Stimulated activated CD8-positive, alpha-beta memory T cell treated with anti-CD3 and anti-CD28 coated beads, Interleukin-4, amount 100 ng/mL, for 1 hour (primary cell): ENCODE measurements around the gene ADRM1.

Experiments used
- DNase-seq, 2 donors: peaks; one replicate each; pipeline ENCODE4 v3.0.0-alpha.2; 2020; ENCODE audit warnings: low read depth in 2 of 2, low spot score in 1 of 2

The ADRM1 gene

DNA sequence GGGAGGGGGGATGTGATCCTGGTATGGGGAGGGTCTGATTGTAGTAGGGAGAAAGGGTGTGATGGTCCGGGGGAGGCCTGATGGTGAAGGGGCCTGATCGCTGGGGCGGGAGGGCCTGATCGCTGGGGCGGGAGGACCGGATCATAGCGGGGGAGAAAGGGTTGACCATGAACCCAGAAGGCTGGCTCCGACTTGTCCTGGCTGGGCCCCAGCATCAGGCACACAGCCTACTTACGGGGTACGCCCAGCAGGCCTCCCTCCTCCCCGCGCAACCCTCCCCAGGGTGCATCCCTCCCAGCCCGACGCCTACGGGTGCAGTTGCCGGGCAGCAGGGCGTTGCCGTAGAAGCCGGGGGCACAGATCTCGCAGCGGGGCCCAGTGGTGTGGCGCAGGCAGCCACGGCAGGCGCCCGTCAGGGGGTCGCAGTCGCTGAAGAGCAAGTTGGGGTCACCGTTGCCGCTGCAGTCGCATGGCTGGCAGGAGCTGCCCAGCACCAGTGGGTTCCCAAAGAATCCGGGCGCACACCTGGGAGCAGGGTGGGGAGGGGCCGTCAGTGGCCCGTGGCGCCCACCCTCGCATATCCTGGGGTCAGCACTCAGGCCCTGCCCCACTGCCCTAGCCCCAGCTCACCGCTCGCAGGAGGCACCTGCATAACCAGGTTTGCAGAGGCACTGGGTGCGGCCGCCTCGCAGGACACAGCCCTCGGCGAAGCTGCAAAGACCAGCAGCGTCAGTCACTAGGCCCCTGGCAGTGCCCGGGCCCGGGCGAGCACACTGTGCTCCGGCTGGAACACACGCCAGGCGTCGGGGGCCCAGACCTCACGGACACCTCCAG is 20.6 kb downstream of the ADRM1 start:
- DNase-seq: no peak

DNA sequence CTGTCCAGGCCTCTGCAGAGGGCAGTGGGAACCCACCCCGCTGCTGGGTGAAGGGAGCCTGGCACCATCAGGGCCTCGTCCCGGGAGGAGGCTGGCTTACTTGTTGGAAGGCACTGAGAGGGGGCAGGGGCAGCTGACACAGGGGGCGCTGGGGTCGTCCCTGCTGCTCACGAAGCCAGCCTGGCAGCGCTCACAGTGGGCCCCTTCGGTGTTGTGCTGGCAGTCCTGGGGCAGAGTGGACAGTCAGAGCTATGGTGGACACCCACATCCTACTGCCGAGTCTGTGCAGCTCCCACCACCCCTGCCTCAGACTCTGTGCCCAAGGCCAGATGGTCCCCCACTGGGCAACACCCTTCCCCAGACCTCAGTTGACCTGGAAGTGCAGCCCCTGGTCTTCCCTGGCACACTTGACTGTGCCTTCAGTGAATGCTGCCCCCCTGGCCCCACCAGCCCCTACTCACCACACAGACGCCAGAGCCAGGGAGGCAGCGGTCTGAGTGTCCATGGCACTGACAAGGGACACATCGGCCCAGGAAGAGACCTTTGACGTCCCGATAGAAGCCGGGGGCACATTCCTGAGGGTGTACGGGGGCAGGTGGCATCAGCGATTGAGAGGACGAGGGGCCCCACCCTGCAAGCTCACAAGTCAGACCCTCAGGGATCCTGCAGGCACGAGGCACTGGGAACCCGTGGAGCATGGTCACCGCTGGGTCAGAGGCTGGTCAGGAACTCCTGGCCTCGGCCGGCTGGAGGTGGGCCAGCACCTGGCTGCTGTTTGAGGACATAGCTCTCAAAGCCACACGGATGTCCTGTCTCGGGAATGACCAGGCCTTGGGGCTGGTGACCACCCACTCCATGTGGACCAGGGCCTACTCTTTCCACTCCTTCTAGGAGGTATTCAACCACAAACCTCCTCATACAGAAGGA is 21.4 kb downstream of the ADRM1 start:
- DNase-seq: no peak

DNA sequence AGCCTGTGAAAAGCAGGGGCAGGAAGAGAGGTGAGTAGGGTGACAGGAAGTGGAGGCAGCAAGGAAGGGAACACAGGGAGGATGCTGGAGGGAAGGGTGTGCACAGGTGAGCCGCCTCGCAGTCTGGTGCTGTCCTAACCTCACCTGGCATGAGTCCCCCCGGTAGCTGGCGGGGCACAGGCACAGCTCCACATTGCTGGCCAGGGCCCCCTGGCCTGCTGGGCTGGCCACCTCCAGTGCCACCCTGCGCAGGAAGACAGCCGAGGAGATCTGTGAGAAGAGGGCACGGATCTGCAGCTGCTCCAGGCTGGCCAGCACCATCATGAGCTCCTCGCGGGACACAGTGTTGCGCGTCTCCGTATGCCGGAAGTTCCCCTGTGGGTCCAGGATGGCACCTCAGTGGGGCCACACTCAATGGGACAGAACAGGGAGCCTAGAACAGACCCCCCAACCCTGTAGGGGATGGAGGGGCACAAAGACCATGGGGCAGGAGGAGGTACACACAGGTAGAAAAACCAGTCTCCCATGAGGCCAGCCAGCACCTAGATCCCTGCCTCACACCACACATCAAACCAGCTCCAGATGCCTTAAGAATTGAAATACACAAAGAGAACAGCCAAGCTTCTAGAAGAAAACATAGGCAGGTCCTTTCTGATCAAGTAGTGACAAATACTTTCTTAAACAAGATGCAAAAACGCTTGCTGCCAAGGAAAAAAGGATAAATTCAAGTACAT is 22.5 kb downstream of the ADRM1 start:
- DNase-seq: no peak

DNA sequence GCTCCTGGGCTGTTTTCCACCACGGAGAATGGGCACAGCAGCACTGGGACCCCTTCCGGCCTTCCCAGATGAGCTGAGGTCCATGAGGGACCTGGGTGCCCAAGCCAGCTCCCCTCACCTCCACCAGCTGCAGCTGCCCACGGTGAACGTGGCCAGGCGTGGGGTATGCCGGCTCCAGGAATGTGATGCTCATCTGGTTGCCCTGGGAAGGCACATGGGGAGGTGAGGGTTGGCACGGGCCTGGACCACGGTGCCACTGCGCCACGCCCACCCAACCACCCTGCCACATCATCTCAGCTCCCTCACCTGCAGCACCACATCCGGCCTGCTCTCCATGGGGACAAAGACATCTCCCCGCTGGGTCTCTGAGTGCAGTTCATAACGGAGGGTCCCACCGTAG is 23.8 kb downstream of the ADRM1 start:
- DNase-seq: no peak

DNA sequence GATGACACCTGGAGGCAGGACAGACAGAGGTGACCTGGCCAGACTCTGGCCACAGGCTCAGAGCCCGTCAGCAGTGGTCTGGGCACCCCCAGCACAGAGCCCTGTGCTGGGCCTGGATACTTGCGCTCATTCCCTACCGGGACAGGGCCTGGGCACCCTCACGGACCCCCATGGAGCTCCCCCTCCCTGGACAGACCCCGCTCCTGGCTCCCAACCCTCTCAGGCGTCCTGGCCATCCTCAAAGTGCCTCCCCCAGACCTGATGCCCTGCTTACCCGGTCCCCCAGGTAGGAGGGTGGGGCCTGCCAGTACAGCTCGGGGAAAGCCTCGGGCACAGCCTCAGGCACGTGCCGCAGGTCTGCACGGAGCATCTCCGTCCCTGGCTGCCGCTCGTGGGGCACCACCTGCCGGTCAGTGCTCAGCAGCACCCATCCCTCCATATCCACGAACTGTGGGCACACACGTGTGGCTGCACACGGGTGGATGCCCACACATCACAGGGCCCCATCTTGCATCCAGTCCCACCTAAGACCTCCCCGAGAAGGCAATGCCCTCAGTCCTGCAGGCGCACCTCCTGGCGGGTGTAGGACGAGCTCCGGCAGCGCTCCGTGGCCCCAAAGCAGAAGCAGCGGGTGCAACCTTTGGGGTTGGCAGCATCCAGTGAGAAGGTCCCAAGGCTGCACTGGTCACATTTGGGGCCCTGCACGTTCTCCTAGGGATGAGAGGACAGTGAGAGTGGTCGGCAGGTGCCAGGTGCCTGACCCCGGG is 24.3 kb downstream of the ADRM1 start:
- no peak for DNase-seq

DNA sequence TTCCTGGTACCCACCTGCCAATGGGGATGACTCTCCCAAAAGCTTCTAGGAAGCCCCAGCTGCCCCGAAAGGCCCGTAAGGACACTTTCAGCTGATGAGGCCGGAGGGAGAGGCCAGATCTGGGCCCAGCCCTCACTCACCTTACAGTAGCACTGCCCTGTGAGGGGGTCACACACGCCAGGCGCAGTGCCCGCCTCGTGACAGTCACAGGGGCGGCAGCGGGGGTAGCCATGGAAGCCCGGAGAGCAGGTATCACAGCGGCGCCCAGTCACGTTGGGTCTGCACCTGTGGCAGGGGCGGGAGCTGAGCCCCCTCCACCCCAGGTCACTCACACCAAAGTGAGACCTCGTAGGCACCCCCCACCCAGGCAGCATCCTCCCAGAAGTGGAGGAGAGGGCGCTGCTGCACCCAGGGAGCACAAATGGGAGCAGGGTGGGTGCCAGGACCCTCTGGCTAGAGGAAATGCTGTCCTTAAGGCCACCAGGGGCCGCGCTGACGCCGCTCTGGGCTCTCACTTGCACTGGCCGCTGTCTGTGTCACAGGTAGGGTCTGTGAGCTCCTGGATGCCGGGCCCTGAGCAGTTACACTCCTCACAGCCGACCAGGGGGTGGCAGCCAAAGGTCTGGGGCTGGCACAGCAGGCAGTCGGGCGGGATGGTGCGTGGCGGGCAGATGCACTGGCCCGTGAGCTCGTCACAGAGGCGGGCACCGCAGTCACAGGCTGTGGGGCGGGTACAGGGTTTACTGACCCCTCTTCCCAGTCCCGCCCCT is 25.1 kb downstream of the ADRM1 start:
- DNase-seq: no peak

DNA sequence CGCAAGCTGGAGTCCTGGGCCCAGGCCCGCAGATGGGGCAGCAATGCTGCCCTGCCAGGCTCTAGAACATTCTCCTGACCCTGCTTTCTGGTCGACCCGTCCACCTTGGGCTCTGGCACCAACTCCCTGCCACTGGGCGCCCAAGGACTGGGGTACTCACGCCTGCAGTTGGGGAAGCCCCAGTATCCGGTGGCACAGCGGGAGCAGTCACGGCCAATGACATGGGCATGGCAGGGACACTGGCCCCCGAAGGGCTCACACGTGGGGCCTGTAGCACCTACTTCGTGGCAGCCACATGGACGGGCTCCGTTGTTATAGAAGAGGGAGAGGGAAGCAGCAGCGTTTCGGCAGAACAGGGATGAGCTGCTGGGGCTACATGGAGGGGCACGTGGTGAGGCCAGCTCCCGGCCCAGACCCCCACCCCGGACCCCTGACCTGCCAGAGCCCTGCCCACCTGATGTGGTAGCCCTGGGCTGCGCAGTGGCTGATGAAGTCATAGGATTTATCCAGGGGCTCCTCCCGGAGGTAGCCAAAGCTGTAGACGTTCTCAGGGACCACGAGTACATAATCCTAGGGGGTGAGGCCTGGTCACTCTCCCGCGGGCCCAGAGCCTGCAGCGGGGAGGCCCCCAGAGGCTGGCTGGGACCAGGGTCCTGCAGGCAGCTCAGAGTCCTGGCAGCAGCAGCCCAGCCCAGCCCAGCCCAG is 26.0 kb downstream of the ADRM1 start:
- no peak for DNase-seq

DNA sequence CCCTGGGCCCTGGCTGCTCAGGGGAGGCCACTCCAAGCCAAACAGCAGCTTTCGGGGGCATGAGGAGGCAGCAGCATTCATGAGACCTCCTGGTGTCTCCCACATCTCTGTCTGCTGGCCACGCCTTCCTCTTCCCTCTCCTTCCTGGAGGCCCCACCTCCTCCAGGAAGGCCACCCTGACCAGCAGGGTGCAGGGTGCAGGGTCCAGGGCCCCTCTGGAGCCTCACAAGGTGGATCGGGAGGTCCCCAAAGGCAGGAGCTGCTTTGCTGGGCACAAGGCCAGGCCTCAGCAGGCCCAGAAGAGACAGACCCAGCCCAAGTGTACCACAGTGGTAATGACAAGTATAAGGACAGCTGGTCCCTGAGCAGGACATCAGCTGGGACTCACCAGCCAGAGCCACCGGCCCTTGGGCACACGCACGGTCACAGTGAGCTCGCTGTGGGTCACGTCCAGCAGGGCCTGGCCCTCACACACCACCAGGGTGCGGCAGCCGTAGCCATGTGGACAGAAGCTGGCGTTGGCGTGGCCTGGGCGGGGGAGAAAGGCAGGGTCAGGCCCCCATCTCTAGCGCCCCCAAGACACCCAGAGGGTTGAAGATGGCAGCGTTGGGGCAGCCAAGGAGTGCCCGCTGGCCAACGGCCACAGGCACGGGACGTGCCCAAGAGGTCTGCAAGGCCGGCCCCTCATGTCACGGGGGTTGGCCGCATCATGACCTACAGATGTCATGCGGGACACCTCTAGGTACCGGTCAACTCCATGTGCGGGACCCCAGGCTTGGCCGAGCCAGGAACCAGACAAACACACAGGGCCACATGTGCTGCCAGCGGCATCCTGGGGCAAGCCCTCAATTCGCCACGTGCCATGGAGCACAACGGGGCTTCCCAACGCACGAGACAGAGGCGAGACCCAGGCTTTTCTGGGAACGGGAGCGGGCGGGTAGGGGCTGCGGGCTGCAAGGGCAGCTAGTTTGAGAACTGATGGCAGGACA is 26.9 kb downstream of the ADRM1 start:
- no peak for DNase-seq

DNA sequence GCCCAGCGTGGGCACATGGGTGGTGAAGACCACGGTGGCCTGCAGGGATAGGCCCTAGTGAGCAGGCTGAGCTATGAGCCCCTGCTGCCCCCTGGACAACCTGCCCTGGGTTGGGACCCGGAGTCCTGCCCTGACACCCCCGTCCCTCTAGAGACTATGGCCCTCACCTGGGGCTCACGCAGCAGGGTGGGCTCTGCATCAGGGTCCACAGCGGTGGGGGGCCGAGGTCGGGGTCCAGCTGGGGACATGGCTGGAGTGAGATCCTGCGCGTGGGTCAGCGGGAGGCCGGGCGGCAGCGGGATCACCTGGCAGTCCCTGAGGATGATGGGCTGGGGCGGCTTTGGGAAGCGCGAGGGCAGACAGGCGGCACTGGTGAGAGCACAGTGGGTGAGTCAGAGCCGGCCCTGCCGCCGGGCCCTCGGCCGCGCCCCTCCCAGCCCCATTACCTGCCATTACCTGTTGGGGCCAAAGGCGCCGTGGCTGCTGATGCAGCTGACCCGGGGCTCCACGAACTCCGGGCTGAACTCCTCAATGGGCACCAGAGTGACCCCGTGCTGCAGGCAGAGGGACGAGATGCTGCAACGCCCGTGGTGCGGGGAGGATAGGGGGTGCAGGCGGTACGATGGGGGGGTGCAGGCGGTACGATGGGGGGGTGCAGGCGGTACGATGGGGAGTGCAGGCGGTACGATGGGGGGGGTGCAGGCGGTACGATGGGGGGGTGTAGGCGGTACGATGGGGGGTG is 27.9 kb downstream of the ADRM1 start:
- DNase-seq: no peak

DNA sequence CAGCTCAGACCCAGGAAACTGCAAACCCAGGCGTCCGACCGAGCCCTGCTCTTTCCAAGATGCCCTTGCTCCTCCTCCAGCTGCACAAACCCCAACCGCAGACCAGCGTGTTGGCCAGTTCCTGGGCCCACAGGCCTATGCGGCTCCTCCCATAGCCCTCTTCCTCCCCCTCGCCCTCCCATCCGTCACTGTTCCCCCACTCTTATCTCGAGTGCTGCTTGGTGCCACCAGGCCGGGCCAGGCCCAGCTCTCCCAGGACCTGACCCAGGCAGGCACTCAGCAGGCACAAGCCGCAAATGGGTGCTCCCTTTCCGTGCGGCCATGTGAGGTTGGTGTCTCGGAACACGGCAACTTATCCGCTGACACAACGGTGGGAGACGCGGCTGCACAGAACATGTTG is 28.6 kb downstream of the ADRM1 start:
- no peak for DNase-seq

DNA sequence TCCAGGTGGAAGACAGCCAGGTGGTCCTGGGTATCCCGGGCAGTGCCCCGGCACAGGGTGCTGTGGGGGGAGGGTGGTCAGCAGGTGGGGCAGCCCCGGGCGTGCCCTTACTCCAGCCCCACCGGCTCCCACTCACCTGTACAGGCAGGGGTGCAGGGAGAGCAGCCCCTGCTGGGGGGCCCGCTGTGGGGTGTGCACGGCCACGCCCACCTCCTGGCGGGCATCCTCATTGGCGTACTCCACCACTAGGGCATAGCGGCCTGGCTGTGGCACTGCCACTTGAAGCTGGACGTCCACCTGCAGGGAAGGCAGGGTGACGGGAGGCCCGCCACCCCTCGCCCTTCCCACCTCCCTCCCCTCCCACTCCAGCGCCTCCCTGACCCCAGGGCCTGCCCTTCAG is 29.6 kb downstream of the ADRM1 start:
- DNase-seq: no peak

DNA sequence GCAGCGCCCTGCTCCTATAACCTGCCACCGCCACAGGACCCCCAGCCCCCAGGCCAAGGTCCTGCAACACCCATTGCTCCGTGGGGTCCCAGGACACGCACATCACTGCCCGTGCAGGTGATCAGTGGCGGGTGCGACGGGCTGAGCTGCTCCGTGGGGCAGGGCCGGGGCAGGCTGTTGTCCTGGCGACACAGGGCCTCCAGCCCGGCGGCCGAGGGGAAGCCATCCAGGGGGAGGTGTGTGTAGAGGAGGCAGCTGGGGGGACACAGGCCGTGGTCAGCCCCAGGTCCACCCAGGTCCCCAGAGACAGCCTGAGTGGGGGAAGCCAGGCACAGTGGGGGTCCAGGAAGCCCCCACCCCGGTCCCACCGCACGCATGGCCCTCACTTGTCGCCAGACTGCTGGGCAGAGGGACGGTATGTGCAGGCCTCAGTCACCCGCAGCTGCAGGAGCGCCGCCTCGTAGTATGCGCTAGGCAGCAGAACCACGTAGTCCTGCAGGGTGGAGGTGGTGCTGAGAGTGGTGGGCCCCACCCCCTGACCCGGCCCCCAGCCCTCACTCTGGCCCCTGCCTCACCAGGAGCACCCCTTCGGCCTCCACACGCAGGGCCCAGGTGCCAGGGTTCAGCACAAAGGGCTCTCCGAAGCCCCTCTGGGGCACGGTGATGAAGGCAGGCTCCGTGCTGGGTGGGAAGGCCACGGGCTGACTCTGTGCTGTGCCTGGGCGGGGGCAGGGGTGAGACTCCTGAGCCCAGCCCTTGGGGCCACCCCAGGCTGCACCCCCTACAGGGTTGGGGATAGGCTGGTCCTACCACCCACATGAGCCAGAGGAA is 30.4 kb downstream of the ADRM1 start:
- DNase-seq: no peak

DNA sequence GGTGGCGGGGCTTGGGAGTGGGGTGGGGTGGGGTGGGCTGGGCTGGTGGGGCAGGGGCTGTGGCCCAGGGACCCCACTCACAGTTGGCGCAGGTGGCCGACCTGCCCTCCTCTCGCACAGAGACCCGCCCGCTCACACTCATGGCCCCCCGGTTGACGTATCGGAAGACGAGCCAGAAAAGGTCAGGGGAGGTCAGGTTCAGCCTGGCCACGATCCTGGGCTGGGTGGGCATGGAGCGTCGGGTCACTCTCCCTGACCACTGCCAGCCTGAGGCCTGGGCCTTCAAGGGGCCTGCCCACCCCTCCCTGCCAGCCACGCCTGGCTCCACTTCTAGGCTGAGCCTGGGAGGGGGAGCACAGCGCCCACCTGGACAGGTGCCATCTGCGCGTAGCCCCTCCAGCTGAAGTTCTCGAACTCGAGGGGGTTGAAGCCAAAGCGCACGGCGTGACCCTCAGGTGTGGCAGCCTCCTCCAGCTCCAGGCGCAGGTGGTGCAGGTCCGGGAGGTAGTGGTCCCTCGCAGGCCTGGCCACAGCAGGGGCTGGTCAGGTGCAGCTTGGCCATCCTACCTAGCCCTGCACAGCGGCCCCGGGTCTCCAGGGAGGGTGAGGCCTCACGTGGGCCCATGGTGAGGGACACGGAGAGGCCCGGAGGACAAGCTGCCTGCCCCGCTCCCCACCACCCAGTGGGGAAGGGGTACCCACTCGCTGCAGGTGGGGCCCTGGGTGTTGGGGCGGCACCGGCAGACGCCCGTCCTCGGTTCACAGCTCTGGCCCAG is 31.2 kb downstream of the ADRM1 start:
- DNase-seq: no peak

DNA sequence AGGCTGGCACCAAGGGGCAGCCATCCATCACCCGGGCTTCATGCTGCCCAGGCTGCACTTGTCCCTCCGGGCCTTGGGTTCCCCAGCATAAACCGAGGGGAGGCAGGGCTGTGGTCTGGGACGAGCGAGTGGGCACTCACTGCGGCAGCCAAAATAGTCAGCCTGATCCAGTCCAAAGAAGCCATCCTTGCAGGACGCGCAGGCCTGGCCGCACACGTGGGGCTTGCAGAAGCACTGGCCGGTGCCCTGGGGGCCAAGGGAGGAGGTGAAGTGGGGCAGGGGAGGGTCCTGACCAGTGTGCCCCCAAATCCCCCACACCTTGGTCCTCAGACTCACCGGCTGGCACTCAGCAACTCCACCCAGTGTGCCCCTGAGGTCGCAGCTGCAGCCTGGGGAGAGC is 32.1 kb downstream of the ADRM1 start:
- DNase-seq: no peak

DNA sequence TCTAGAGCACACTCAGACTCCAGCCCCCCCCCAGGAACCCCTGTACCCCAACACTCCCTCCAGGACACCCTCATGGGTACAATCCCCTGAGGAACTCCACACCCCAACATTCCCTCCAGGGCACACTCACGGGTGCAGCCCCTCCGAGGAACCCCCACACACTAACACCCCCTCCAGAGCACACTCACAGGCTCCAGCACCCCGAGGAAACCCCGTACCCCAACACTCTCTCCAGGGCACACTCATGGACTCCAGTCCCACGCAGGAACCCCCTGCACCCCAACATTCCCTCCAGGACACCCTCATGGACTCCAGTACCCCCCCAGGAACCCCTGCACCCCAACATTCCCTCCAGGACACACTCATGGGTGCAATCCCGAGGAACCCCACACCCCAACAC is 32.7 kb downstream of the ADRM1 start:
- no peak for DNase-seq

DNA sequence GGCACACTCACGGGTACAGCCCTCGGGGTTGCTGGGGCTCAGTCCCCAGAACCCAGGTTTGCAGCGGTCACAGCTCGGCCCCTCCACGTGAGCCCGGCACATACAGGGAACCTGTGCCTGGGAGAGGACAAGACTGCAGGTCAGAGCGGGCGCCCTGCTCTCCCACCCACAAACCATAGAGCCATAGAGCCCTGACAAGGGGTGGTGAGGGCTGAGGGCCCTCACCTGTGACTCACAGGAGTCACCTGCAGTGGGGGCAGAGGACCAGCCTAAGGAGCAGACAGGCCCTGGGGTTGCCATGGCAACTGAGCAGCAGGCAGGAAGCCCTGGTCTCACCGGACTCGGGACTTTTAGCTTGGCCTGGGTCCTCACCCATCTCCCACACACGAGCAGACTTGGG is 33.5 kb downstream of the ADRM1 start:
- DNase-seq: no peak
